SK-N-SH (cell line): ENCODE measurements around the gene MAP2K3.

Experiments
- ELF1 ChIP-seq: IDR thresholded peaks from 2 replicates; pipeline ENCODE4 v1.4.0; 2012
- EP300 ChIP-seq, 2 experiments: IDR thresholded peaks; 2 replicates each; pipeline versions ENCODE4 v1.4.0 to v1.6.1; 2012; ENCODE audit warnings: borderline replicate concordance in 1 of 2, low read depth in 1 of 2, low read length in 1 of 2
- GABPA ChIP-seq: IDR thresholded peaks from 2 replicates; pipeline ENCODE4 v1.4.0; 2012; ENCODE audit warnings: low read depth, mild to moderate bottlenecking
- POLR2AphosphoS5 ChIP-seq: IDR thresholded peaks from 2 replicates; pipeline ENCODE4 v1.6.1; 2012; ENCODE audit warnings: low read depth, low read length
- SMC3 ChIP-seq: IDR thresholded peaks from 2 replicates; pipeline ENCODE4 v1.6.1; 2012; ENCODE audit warnings: low read depth, low read length, improper control_type of control experiment
- TCF12 ChIP-seq: IDR thresholded peaks from 2 replicates; pipeline ENCODE4 v1.4.0; 2012
- TEAD4 ChIP-seq: IDR thresholded peaks from 2 replicates; pipeline ENCODE4 v1.4.0; 2012; ENCODE audit warnings: mild to moderate bottlenecking, borderline replicate concordance; ENCODE audit not compliant: insufficient read depth
- TF ChIP-seq, protein P1 (sequence below): fragments of 200-600 bp; sonication (generic); IDR thresholded peaks from 2 replicates; pipeline ENCODE4 v1.6.1; 2017; ENCODE audit warnings: antibody characterized with exemption, mild to moderate bottlenecking, moderate library complexity
- TF ChIP-seq, protein P2 (sequence below): fragments of 150-350 bp; IDR thresholded peaks from 2 replicates; pipeline ENCODE4 v1.6.1; 2017; ENCODE audit warnings: antibody characterized with exemption, low read length, low read depth, borderline replicate concordance
- TF ChIP-seq, protein P3 (sequence below): fragments of 150-350 bp; IDR thresholded peaks from 2 replicates; pipeline ENCODE4 v1.6.1; 2016; ENCODE audit warnings: mild to moderate bottlenecking, low read depth, low read length
- TF ChIP-seq, protein P4 (sequence below): IDR thresholded peaks from 2 replicates; pipeline ENCODE4 v1.4.0; 2012; ENCODE audit warnings: low read depth

DNA sequence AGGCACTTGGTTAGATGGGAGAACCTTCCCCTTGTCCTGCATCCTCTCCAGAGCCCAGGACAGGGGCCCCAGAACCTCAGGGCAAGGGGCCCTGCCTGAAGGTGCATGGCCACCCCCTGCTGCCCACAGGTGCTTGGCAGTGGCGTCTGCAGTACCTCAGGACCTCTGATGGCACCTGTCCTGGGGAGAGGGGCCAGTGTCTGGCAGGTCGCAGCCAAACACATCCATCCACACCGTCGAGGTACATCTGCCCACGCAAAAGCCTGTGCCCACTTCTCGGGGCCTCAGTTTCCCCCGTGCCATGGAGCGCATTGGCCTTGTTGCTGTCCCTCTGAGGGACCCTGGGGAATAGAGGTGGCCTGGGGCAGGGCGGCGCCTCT, 9.3 kb downstream of the MAP2K3 start:
- TF ChIP-seq, protein P1, sequence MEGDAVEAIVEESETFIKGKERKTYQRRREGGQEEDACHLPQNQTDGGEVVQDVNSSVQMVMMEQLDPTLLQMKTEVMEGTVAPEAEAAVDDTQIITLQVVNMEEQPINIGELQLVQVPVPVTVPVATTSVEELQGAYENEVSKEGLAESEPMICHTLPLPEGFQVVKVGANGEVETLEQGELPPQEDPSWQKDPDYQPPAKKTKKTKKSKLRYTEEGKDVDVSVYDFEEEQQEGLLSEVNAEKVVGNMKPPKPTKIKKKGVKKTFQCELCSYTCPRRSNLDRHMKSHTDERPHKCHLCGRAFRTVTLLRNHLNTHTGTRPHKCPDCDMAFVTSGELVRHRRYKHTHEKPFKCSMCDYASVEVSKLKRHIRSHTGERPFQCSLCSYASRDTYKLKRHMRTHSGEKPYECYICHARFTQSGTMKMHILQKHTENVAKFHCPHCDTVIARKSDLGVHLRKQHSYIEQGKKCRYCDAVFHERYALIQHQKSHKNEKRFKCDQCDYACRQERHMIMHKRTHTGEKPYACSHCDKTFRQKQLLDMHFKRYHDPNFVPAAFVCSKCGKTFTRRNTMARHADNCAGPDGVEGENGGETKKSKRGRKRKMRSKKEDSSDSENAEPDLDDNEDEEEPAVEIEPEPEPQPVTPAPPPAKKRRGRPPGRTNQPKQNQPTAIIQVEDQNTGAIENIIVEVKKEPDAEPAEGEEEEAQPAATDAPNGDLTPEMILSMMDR, result no peak
- TF ChIP-seq, protein P2, sequence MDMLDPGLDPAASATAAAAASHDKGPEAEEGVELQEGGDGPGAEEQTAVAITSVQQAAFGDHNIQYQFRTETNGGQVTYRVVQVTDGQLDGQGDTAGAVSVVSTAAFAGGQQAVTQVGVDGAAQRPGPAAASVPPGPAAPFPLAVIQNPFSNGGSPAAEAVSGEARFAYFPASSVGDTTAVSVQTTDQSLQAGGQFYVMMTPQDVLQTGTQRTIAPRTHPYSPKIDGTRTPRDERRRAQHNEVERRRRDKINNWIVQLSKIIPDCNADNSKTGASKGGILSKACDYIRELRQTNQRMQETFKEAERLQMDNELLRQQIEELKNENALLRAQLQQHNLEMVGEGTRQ, result no peak
- no peak for TF ChIP-seq TCF12
- no peak for TF ChIP-seq SMC3
- TF ChIP-seq TEAD4, result no peak
- no peak for TF ChIP-seq GABPA
- TF ChIP-seq ELF1, result no peak
- TF ChIP-seq POLR2AphosphoS5, result no peak
- TF ChIP-seq, protein P3, sequence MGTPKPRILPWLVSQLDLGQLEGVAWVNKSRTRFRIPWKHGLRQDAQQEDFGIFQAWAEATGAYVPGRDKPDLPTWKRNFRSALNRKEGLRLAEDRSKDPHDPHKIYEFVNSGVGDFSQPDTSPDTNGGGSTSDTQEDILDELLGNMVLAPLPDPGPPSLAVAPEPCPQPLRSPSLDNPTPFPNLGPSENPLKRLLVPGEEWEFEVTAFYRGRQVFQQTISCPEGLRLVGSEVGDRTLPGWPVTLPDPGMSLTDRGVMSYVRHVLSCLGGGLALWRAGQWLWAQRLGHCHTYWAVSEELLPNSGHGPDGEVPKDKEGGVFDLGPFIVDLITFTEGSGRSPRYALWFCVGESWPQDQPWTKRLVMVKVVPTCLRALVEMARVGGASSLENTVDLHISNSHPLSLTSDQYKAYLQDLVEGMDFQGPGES, result no peak
- TF ChIP-seq, protein P4, sequence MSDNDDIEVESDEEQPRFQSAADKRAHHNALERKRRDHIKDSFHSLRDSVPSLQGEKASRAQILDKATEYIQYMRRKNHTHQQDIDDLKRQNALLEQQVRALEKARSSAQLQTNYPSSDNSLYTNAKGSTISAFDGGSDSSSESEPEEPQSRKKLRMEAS, result no peak
- TF ChIP-seq EP300 (IDR thresholded peaks at IDR 0.05; ENCODE audit: borderline replicate concordance in 1 of 2, low read depth in 1 of 2, low read length in 1 of 2), result no peak
